ENCODE measurements around the gene LAMP1.

The LAMP1 gene

GRCh38 chr13:113272701-113273181 lies 24.3 kb upstream of the LAMP1 start:
- Histone ChIP-seq H3K36me3 (ENCODE audit: insufficient read depth, low read length) (no peaks in the 10 kb centered on the region), H3K9me3 (ENCODE audit: low read depth, low read length) (no peaks in the 10 kb centered on the region), H3K4me3 (no peak overlapping the region), H3K9ac (ENCODE audit: insufficient read length) (no peak overlapping the region), H3K27ac (no peak overlapping the region)
- TF ChIP-seq FOXP2 (optimal IDR thresholded peaks at IDR 0.05; ENCODE audit: control extremely low read depth, extremely low read length, insufficient read depth) (no peak), POLR2AphosphoS5 (IDR thresholded peaks at IDR 0.05; ENCODE audit: borderline replicate concordance, low read depth, low read length) (no peak), EZH2 (IDR thresholded peaks at IDR 0.05) (no peak)
- DNase-seq (ENCODE audit: low read depth, low spot score): no peak

DNA sequence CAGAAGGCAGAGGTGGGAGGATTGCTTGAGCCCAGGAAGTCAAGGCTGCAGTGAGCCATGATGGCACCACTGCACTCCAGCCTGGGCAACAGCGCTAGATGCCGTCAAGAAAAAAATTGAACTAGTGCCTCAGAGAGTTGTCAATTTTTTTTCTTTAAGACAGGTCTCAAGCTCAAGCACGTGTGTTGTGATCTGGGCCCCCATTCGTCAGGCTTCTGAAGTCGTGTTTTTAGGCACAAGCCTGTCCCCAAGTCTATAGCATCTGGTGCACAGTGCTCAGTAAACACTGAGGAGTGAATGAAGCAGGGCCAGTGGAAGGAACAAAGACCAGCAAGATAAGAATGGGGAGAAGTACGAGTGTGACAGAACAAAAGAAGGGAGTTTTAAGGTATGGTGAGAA lies 23.7 kb upstream of the LAMP1 start:
- H3K27ac ChIP-seq: no peak overlapping the region
- H3K9me3 ChIP-seq (ENCODE audit: low read depth, low read length): no peaks in the 10 kb centered on the region
- H3K36me3 ChIP-seq (ENCODE audit: insufficient read depth, low read length): no peaks in the 10 kb centered on the region
- no peak overlapping the region for H3K9ac ChIP-seq (ENCODE audit: insufficient read length)
- H3K4me3 ChIP-seq: no peak overlapping the region
- DNase-seq (ENCODE audit: low read depth, low spot score): no peak
- TF ChIP-seq POLR2AphosphoS5 (IDR thresholded peaks at IDR 0.05; ENCODE audit: borderline replicate concordance, low read depth, low read length) (no peak), FOXP2 (optimal IDR thresholded peaks at IDR 0.05; ENCODE audit: control extremely low read depth, extremely low read length, insufficient read depth) (no peak), EZH2 (IDR thresholded peaks at IDR 0.05) (no peak)

DNA sequence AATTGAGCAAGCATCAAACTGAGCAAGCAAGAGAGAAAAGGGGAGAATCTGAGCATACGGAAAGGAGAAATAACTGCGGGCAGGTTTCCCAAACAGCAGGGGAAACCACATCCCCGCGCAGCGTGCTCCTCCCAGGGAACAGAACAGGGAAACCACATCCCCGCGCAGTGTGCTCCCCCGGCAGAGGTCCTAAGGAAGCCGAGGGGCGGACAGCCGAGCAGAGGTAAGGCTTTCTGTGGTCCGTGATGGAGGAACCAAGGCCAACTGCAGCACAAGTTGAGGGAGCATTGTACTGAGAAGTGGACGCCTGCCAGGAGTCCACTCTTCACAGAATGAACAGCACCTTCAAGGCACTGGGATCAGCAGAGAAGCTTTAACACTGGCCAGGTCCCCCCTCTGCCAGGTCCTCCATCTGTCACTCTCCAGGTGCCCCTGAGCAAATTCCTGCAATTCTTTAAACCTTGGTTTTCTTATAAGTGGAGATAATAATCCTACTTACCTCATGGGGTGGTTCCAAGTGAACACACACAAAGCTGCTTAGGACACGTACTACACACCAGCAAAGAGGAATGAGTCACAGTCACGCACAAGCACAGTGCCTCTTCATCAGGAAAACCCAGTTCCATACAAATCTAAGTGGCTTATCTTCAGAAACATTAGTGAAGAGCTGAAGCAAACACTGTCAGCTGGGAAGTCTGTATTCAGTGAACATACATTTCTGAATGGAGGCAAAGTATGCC lies 23.0 kb upstream of the LAMP1 start:
- Histone ChIP-seq H3K27ac (no peak overlapping the region), H3K36me3 (ENCODE audit: insufficient read depth, low read length) (no peaks in the 10 kb centered on the region), H3K9ac (ENCODE audit: insufficient read length) (no peak overlapping the region), H3K9me3 (ENCODE audit: low read depth, low read length) (no peaks in the 10 kb centered on the region), H3K4me3 (no peak overlapping the region)
- TF ChIP-seq EZH2 (IDR thresholded peaks at IDR 0.05): no peak
- no peak for TF ChIP-seq POLR2AphosphoS5 (IDR thresholded peaks at IDR 0.05; ENCODE audit: borderline replicate concordance, low read depth, low read length)
- TF ChIP-seq FOXP2 (optimal IDR thresholded peaks at IDR 0.05; ENCODE audit: control extremely low read depth, extremely low read length, insufficient read depth): no peak
- DNase-seq (ENCODE audit: low read depth, low spot score): no peak

GRCh38 chr13:113274721-113275120 lies 22.3 kb upstream of the LAMP1 start:
- H3K9ac ChIP-seq (ENCODE audit: insufficient read length): no peak overlapping the region

DNA sequence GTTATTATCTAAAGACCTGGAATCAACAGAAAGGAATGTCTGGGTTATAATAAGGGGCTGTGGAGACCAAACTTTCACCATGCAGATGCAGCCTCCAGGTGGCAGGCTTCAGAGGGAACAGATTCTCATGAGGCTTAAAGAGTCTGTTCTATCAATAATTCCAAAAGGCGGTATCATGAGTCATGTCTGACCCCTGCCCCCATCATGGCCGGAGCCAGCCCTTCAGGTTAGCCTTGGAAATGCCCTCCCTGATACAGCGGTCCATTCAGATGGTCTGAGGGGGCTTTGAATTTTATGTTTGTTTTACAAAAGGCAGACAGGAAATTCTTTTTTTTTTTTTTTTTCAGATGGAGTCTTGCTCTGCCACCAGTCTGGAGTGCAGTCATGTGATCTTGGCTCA lies 21.7 kb upstream of the LAMP1 start:
- Histone ChIP-seq H3K9me3 (ENCODE audit: low read depth, low read length) (no peaks in the 10 kb centered on the region), H3K27ac (no peak overlapping the region), H3K9ac (ENCODE audit: insufficient read length) (no peak overlapping the region), H3K36me3 (ENCODE audit: insufficient read depth, low read length) (no peaks in the 10 kb centered on the region), H3K4me3 (no peak overlapping the region)
- TF ChIP-seq EZH2 (IDR thresholded peaks at IDR 0.05) (no peak), POLR2AphosphoS5 (IDR thresholded peaks at IDR 0.05; ENCODE audit: borderline replicate concordance, low read depth, low read length) (no peak), FOXP2 (optimal IDR thresholded peaks at IDR 0.05; ENCODE audit: control extremely low read depth, extremely low read length, insufficient read depth) (no peak)
- no peak for DNase-seq (ENCODE audit: low read depth, low spot score)

More at GRCh38 chr13:113274721-113275120, 22.3 kb upstream of the LAMP1 start:
- H3K27ac ChIP-seq: no peak overlapping the region
- no peak for DNase-seq (ENCODE audit: low read depth, low spot score)
- H3K9me3 ChIP-seq (ENCODE audit: low read depth, low read length): no peaks in the 10 kb centered on the region
- no peaks in the 10 kb centered on the region for H3K36me3 ChIP-seq (ENCODE audit: insufficient read depth, low read length)
- TF ChIP-seq FOXP2 (optimal IDR thresholded peaks at IDR 0.05; ENCODE audit: control extremely low read depth, extremely low read length, insufficient read depth) (no peak), EZH2 (IDR thresholded peaks at IDR 0.05) (no peak), POLR2AphosphoS5 (IDR thresholded peaks at IDR 0.05; ENCODE audit: borderline replicate concordance, low read depth, low read length) (no peak)
- H3K4me3 ChIP-seq: no peak overlapping the region

DNA sequence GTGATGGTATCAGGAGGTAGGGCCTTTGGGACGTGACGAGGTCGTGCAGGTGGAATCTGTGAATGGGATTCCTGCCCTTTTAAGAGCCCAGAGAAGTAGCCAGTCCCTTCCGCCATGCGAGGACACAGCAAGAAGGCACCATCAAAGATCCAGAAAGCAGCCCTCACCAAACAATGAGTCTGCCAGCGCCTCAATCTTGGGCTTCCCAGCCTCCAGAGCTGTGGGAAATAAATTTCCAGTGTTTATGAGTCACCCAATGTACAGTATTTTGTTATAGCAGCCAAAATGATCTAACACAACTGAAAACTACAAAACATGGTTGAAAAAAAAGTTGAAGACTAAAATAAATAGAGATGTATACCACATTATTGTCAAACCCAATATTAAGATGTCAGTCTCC lies 16.9 kb upstream of the LAMP1 start:
- no peak overlapping the region for H3K4me3 ChIP-seq
- DNase-seq (ENCODE audit: low read depth, low spot score): no peak

DNA sequence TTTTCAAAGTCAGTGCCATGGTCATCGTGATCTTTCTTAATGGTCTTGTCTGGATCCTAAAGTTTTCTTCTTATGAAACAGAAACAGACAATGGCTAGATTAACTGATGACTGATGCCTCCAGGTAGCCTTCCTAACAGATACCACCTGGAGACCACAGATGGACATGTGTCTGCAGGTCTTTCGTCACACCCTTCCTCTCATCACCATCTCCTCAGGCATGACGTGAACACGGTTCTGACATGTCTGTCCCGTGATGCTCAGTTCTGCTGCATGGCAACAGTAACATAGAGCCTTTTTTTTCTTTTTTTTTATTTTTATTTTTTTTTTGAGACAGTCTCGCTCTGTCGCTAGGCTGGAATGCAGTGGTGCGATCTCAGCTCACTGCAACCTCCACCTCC lies 13.1 kb upstream of the LAMP1 start:
- Histone ChIP-seq H3K9me3 (ENCODE audit: low read depth, low read length) (no peaks in the 10 kb centered on the region), H3K36me3 (ENCODE audit: insufficient read depth, low read length) (no peaks in the 10 kb centered on the region), H3K9ac (ENCODE audit: insufficient read length) (no peak overlapping the region), H3K4me3 (no peak overlapping the region), H3K27ac (no peak overlapping the region)
- DNase-seq (ENCODE audit: low read depth, low spot score): no peak
- TF ChIP-seq POLR2AphosphoS5 (IDR thresholded peaks at IDR 0.05; ENCODE audit: borderline replicate concordance, low read depth, low read length) (no peak), FOXP2 (optimal IDR thresholded peaks at IDR 0.05; ENCODE audit: control extremely low read depth, extremely low read length, insufficient read depth) (no peak), EZH2 (IDR thresholded peaks at IDR 0.05) (no peak)

More for the DNA sequence above, 16.9 kb upstream of the LAMP1 start:
- Histone ChIP-seq H3K27ac (no peak overlapping the region), H3K36me3 (ENCODE audit: insufficient read depth, low read length) (no peaks in the 10 kb centered on the region), H3K9ac (ENCODE audit: insufficient read length) (no peak overlapping the region), H3K9me3 (ENCODE audit: low read depth, low read length) (no peaks in the 10 kb centered on the region)
- TF ChIP-seq POLR2AphosphoS5 (IDR thresholded peaks at IDR 0.05; ENCODE audit: borderline replicate concordance, low read depth, low read length) (no peak), EZH2 (IDR thresholded peaks at IDR 0.05) (no peak), FOXP2 (optimal IDR thresholded peaks at IDR 0.05; ENCODE audit: control extremely low read depth, extremely low read length, insufficient read depth) (no peak)

- Histone ChIP-seq H3K36me3 (ENCODE audit: insufficient read depth, low read length) (no peaks in the 10 kb centered on the region), H3K4me3 (no peak overlapping the region), H3K9me3 (ENCODE audit: low read depth, low read length) (no peaks in the 10 kb centered on the region), H3K9ac (ENCODE audit: insufficient read length) (no peak overlapping the region), H3K27ac (no peak overlapping the region)
- TF ChIP-seq FOXP2 (optimal IDR thresholded peaks at IDR 0.05; ENCODE audit: control extremely low read depth, extremely low read length, insufficient read depth) (no peak), POLR2AphosphoS5 (IDR thresholded peaks at IDR 0.05; ENCODE audit: borderline replicate concordance, low read depth, low read length) (no peak), EZH2 (IDR thresholded peaks at IDR 0.05) (no peak)
- no peak for DNase-seq (ENCODE audit: low read depth, low spot score)
These were observed 8.2 kb upstream of the LAMP1 start for GRCh38 chr13:113288880-113289279.

All from SK-N-MC (cell line).